ENCODE data around the gene AIFM2. TPM values are rescaled to one million over a fixed set of nuclear protein-coding genes. Genes with fewer than 3 reads are reported as not detected.

Gene AIFM2
- total and polyA plus RNA-seq, 11 donors = 12.9 to 31.8 (median 18.1) TPM

GRCh38 chr10:70066190-70066589 lies 66.4 kb downstream of the AIFM2 start:
- Histone ChIP-seq H3K27ac (no peak overlapping the region), H3K27me3 (no peaks in the 10 kb centered on the region), H3K4me1 (no peaks in the 10 kb centered on the region), H3K4me3 (no peak overlapping the region), H3K36me3 (no peaks in the 10 kb centered on the region), H3K9me3 (no peaks in the 10 kb centered on the region)
- 88 to 96% (median 92%) methylated on average over 3 of the region's 3 CpGs for WGBS, 4 donors
- no peak for ATAC-seq
- intact Hi-C loops (cut with DNase I) = no loop called here
- DNase-seq = no peak
- TF ChIP-seq CTCF (IDR thresholded peaks at IDR 0.05) (no peak), POLR2A (IDR thresholded peaks at IDR 0.05) (no peak)

DNA sequence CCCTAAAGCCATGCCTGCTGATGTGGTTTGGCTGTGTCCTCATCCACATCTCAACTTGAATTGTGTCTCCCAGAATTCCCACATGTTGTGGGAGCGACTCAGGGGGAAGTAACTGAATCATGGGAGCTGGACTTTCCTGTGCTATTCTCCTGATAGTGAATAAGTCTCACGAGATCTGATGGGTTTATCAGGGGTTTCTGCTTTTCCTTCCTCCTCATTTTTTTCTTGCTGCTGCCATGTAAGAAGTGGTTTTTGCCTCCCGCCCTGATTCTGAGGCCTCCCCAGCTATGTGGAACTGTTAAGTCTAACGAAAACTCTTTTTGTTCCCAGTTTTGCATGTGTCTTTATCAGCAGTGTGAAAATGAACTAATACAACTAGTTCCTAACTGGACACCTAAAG lies 68.1 kb downstream of the AIFM2 start:
- DNase-seq (no peak), ATAC-seq (no peak)
- Histone ChIP-seq H3K4me3 (no peak overlapping the region), H3K27ac (no peak overlapping the region), H3K4me1 (no peaks in the 10 kb centered on the region), H3K27me3 (no peaks in the 10 kb centered on the region), H3K36me3 (no peaks in the 10 kb centered on the region), H3K9me3 (no peaks in the 10 kb centered on the region)
- intact Hi-C loops (cut with DNase I) = no loop called here
- WGBS, 4 donors = 71 to 75% (median 74%) methylated on average over 4 of the region's 4 CpGs
- TF ChIP-seq CTCF (IDR thresholded peaks at IDR 0.05) (no peak), POLR2A (IDR thresholded peaks at IDR 0.05) (no peak)

DNA sequence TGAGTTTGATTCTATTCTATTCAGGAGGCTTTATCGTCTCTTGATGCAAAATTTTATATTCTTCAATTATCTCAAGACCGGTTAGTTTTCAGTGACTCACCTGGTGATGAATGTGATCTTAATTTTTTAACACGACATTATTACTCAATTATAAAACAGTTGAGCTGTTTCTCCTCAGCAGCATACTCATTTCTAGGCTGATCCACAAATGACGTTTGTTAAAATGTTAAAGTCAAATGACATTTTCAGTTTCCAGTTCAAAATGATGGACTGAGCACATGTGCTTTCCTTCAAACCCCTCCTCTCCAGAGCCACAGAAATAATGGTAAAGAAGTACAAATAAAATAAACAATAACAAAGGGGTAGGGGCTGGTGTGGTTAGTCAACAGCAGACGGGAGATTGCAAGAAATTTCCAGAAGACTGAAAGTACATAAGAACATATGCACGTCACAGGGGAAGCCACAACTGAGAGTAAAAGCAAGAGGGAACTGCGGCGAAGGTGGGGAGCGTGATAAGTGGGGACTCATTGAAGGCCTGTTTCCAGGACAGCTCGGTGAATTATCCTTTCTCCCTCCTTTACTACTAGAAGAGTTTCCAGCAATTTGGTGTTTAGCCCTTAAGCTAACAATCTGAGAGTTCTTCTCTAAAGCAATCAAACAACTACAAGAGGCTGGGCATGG lies 69.1 kb downstream of the AIFM2 start:
- ATAC-seq = no peak
- Histone ChIP-seq H3K4me3 (no peak overlapping the region), H3K9me3 (no peaks in the 10 kb centered on the region), H3K27ac (no peak overlapping the region), H3K27me3 (no peaks in the 10 kb centered on the region), H3K4me1 (no peaks in the 10 kb centered on the region), H3K36me3 (no peaks in the 10 kb centered on the region)
- 75 to 95% (median 87%) methylated on average over 10 of the region's 10 CpGs for WGBS, 4 donors
- intact Hi-C loops (cut with DNase I) = no loop called here
- TF ChIP-seq CTCF (IDR thresholded peaks at IDR 0.05) = no peak
- TF ChIP-seq POLR2A (IDR thresholded peaks at IDR 0.05) = no peak
- DNase-seq = no peak

Other genes starting within 250 kb of the AIFM2 start
- gene MACROH2A2, start 80.0 kb downstream of the AIFM2 start, total RNA-seq = 10 to 100 TPM; 11.8 to 21.3 (median 14.8) TPM
- 10 to 100 TPM; 12.0 to 13.3 TPM for gene MACROH2A2, start 80.0 kb downstream of the AIFM2 start, polyA plus RNA-seq
- gene TYSND1, start 13.9 kb upstream of the AIFM2 start, total RNA-seq = 1 to 10 TPM; 3.9 to 9.6 (median 5.4) TPM
- 1 to 10 TPM; 2.5 to 4.3 TPM for gene TYSND1, start 13.9 kb upstream of the AIFM2 start, polyA plus RNA-seq
- 100 to 1,000 TPM in 2 of 9 donors, 10 to 100 TPM in 7; 47.6 to 117 (median 88.6) TPM for gene SAR1A, start 37.7 kb upstream of the AIFM2 start, total RNA-seq
- 10 to 100 TPM; 28.7 to 67.8 TPM for gene SAR1A, start 37.7 kb upstream of the AIFM2 start, polyA plus RNA-seq
- gene PPA1, start 100.6 kb upstream of the AIFM2 start, total RNA-seq = 100 to 1,000 TPM in 3 of 9 donors, 10 to 100 TPM in 6; 61.1 to 151 (median 81.0) TPM
- 100 to 1,000 TPM in 1 of 2 donors, 10 to 100 TPM in 1; 89.5 to 143 TPM for gene PPA1, start 100.6 kb upstream of the AIFM2 start, polyA plus RNA-seq
- gene NPFFR1, start 151.2 kb upstream of the AIFM2 start, total RNA-seq = under 1 TPM in 1 of 9 donors, not detected in 8; 0.52 TPM
- gene NPFFR1, start 151.2 kb upstream of the AIFM2 start, polyA plus RNA-seq = not detected
- gene LRRC20, start 249.8 kb upstream of the AIFM2 start, total RNA-seq = 10 to 100 TPM; 32.7 to 92.2 (median 60.2) TPM
- 10 to 100 TPM; 24.8 to 28.4 TPM for gene LRRC20, start 249.8 kb upstream of the AIFM2 start, polyA plus RNA-seq

Measured in heart left ventricle (tissue), 16 donors.